Duodenal mucosa (tissue), 2 donors: ENCODE measurements around the gene SPON1.

ENCODE experiments used
- H3K27ac ChIP-seq: one replicate; pipeline ENCODE4 v1.7.0; 2013; ENCODE audit warnings: low read depth, low read length
- H3K27me3 ChIP-seq, 2 donors: one replicate each; pipeline ENCODE4 v1.7.0; 2013; ENCODE audit warnings: low read length in 2 of 2, control low read depth in 1 of 2; ENCODE audit not compliant: insufficient read depth in 2 of 2, control insufficient read depth in 1 of 2
- H3K36me3 ChIP-seq, 2 donors: one replicate each; pipeline ENCODE4 v1.7.0; 2013; ENCODE audit warnings: low read length in 2 of 2, control low read depth in 1 of 2; ENCODE audit not compliant: insufficient read depth in 2 of 2, control insufficient read depth in 1 of 2
- H3K4me1 ChIP-seq, 2 donors: one replicate each; pipeline ENCODE4 v1.7.0; 2013; ENCODE audit warnings: low read length in 2 of 2, control low read depth in 1 of 2; ENCODE audit not compliant: insufficient read depth in 2 of 2, control insufficient read depth in 1 of 2
- H3K4me3 ChIP-seq, 2 donors: one replicate each; pipeline ENCODE4 v1.7.0; 2013; ENCODE audit warnings: low read length in 2 of 2, low read depth in 1 of 2
- H3K9ac ChIP-seq, 2 donors: one replicate each; pipeline ENCODE4 v1.7.0; 2013; ENCODE audit warnings: low read length in 2 of 2, low read depth in 1 of 2
- H3K9me3 ChIP-seq, 2 donors: one replicate each; pipeline ENCODE4 v1.7.0; 2013; ENCODE audit warnings: low read length in 2 of 2, control low read depth in 1 of 2; ENCODE audit not compliant: control insufficient read depth in 1 of 2

The SPON1 gene

GRCh38 chr11:14110629-14111028, 148.1 kb downstream of the SPON1 start:
- H3K4me3 ChIP-seq = no peak overlapping the region
- peaks cover 0 to 7% of the 10 kb centered on the region in 2 donors for H3K4me1 ChIP-seq
- no peak overlapping the region for H3K27ac ChIP-seq
- no peaks in the 10 kb centered on the region for H3K9me3 ChIP-seq
- no peak overlapping the region for H3K9ac ChIP-seq
- no peaks in the 10 kb centered on the region for H3K27me3 ChIP-seq
- no peaks in the 10 kb centered on the region for H3K36me3 ChIP-seq

- Histone ChIP-seq H3K4me3 (no peak overlapping the region), H3K36me3 (no peaks in the 10 kb centered on the region), H3K9me3 (no peaks in the 10 kb centered on the region), H3K27me3 (no peaks in the 10 kb centered on the region), H3K4me1 (peaks cover 0 to 7% of the 10 kb centered on the region in 2 donors), H3K27ac (no peak overlapping the region), H3K9ac (no peak overlapping the region)
These were observed 149.0 kb downstream of the SPON1 start for GRCh38 chr11:14111496-14111895.

- peaks cover 0 to 7% of the 10 kb centered on the region in 2 donors for H3K4me1 ChIP-seq
- H3K27ac ChIP-seq = no peak overlapping the region
- no peaks in the 10 kb centered on the region for H3K9me3 ChIP-seq
- H3K36me3 ChIP-seq = no peaks in the 10 kb centered on the region
- H3K9ac ChIP-seq = no peak overlapping the region
- no peaks in the 10 kb centered on the region for H3K27me3 ChIP-seq
- no peak overlapping the region for H3K4me3 ChIP-seq
These were observed 150.2 kb downstream of the SPON1 start for GRCh38 chr11:14112721-14113120.

- H3K9me3 ChIP-seq = no peaks in the 10 kb centered on the region
- no peaks in the 10 kb centered on the region for H3K36me3 ChIP-seq
- no peak overlapping the region for H3K4me3 ChIP-seq
- H3K27me3 ChIP-seq = no peaks in the 10 kb centered on the region
- H3K9ac ChIP-seq = no peak overlapping the region
- no peak overlapping the region for H3K27ac ChIP-seq
- peaks cover 0 to 7% of the 10 kb centered on the region in 2 donors for H3K4me1 ChIP-seq
These were observed 151.7 kb downstream of the SPON1 start for GRCh38 chr11:14114269-14114668.

GRCh38 chr11:14114786-14115185, 152.3 kb downstream of the SPON1 start:
- H3K27me3 ChIP-seq = no peaks in the 10 kb centered on the region
- H3K27ac ChIP-seq = no peak overlapping the region
- H3K9me3 ChIP-seq = no peaks in the 10 kb centered on the region
- H3K4me3 ChIP-seq = no peak overlapping the region
- H3K9ac ChIP-seq = no peak overlapping the region
- peaks cover 0 to 7% of the 10 kb centered on the region in 2 donors for H3K4me1 ChIP-seq
- H3K36me3 ChIP-seq = no peaks in the 10 kb centered on the region

- H3K36me3 ChIP-seq = no peaks in the 10 kb centered on the region
- no peaks in the 10 kb centered on the region for H3K9me3 ChIP-seq
- H3K27ac ChIP-seq = no peak overlapping the region
- no peaks in the 10 kb centered on the region for H3K27me3 ChIP-seq
- peaks cover 0 to 7% of the 10 kb centered on the region in 2 donors for H3K4me1 ChIP-seq
- no peak overlapping the region for H3K4me3 ChIP-seq
- no peak overlapping the region for H3K9ac ChIP-seq
These were observed 155.1 kb downstream of the SPON1 start for GRCh38 chr11:14117632-14118031.

- Histone ChIP-seq H3K9me3 (no peaks in the 10 kb centered on the region), H3K27ac (no peak overlapping the region), H3K4me3 (no peak overlapping the region), H3K9ac (no peak overlapping the region), H3K4me1 (peaks cover 0 to 7% of the 10 kb centered on the region in 2 donors), H3K36me3 (peaks cover 0 to 3% of the 10 kb centered on the region in 2 donors), H3K27me3 (no peaks in the 10 kb centered on the region)
These were observed 155.5 kb downstream of the SPON1 start for GRCh38 chr11:14118072-14118471.

GRCh38 chr11:14119357-14119756, 156.8 kb downstream of the SPON1 start:
- H3K27ac ChIP-seq = no peak overlapping the region
- H3K36me3 ChIP-seq = peaks cover 0 to 7% of the 10 kb centered on the region in 2 donors
- H3K9ac ChIP-seq = no peak overlapping the region
- H3K9me3 ChIP-seq = no peaks in the 10 kb centered on the region
- no peak overlapping the region for H3K4me3 ChIP-seq
- H3K4me1 ChIP-seq = peaks cover 0 to 3% of the 10 kb centered on the region in 2 donors
- no peaks in the 10 kb centered on the region for H3K27me3 ChIP-seq

- Histone ChIP-seq H3K27me3 (no peaks in the 10 kb centered on the region), H3K36me3 (peaks cover 0 to 7% of the 10 kb centered on the region in 2 donors), H3K9ac (no peak overlapping the region), H3K4me1 (no peaks in the 10 kb centered on the region), H3K27ac (no peak overlapping the region), H3K4me3 (no peak overlapping the region), H3K9me3 (no peaks in the 10 kb centered on the region)
These were observed 161.8 kb downstream of the SPON1 start for GRCh38 chr11:14124350-14124749.

GRCh38 chr11:14124886-14125285, 162.4 kb downstream of the SPON1 start:
- no peaks in the 10 kb centered on the region for H3K27me3 ChIP-seq
- no peak overlapping the region for H3K27ac ChIP-seq
- no peaks in the 10 kb centered on the region for H3K9me3 ChIP-seq
- H3K4me3 ChIP-seq = no peak overlapping the region
- H3K4me1 ChIP-seq = no peaks in the 10 kb centered on the region
- no peak overlapping the region for H3K9ac ChIP-seq
- peaks cover 0 to 7% of the 10 kb centered on the region in 2 donors for H3K36me3 ChIP-seq

- no peaks in the 10 kb centered on the region for H3K9me3 ChIP-seq
- H3K36me3 ChIP-seq = peaks cover 0 to 7% of the 10 kb centered on the region in 2 donors
- no peak overlapping the region for H3K27ac ChIP-seq
- no peaks in the 10 kb centered on the region for H3K27me3 ChIP-seq
- H3K9ac ChIP-seq = no peak overlapping the region
- no peaks in the 10 kb centered on the region for H3K4me1 ChIP-seq
- no peak overlapping the region for H3K4me3 ChIP-seq
These were observed 163.0 kb downstream of the SPON1 start for GRCh38 chr11:14125529-14125928.
